K562 treated with DMSO at 1 percent for 24 hours (cell line): Measurements from ENCODE around the gene CIP2A. TPM values are rescaled to one million over a fixed set of nuclear protein-coding genes. Genes with fewer than 3 reads are reported as not detected.

Experiments used
- total RNA-seq: library from RNA; unstranded; fragments of 300-600 nt; gene quantifications from 2 replicates; pipeline ENCODE4 v1.2.3, GENCODE V29; 2022; ENCODE audit warnings: low read depth; ENCODE audit not compliant: insufficient read depth

Gene CIP2A
- 7.0 and 7.7 TPM in 2 replicates for total RNA-seq

DNA sequence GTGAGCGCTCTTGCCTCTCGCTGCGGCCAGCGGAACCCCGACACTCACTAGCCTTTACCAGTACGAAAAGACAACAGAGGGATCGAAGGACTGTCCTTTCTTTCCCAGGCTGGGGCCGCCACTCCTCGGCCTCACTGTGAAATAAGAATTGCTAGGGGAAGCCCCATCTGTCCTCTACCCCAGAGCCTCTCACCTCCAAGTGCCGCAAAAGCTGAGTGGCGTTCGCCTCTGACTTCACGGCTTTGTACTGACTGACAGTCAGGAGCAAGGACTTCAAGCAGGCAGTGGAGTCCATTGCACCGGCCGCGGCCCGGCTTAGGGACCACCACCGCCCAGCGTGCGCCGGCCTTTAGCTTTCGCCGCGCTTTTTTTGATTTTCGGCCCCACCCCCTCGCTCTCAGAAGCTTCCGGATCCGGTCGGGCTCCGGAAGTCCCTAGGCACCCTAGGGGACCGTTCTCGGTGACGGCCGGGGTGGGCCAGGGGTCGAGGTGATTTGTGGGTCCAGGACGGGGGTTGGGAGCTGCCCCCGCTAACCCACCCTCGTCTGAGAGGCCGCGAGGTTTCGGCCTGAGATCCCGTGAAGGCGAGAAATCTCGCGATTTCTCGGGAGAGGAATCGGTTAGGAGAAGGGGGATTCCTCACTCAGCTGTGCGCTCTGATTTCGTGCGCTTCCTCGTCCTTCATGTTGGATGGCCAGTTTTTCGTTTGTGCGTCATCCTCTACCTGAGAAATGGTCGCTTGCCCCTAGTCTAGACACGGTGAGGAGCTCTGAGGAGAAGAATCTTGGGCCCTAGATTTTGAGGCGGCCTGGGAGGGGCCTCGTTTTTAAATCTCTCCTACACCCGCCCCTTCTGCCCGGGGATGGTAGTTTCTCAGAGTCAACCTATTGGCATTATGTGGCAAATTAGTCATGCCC is at the start of gene CIP2A, which contains the start of gene DZIP3:
CIP2A (minus strand) TSS at position 358 of the 917 bp plus-strand sequence; CDS start at position 295, 63 bp downstream.
DZIP3 (plus strand) TSS at position 642 of the 917 bp plus-strand sequence. CDS start 15,685 bp downstream, outside the sequence.

DNA sequence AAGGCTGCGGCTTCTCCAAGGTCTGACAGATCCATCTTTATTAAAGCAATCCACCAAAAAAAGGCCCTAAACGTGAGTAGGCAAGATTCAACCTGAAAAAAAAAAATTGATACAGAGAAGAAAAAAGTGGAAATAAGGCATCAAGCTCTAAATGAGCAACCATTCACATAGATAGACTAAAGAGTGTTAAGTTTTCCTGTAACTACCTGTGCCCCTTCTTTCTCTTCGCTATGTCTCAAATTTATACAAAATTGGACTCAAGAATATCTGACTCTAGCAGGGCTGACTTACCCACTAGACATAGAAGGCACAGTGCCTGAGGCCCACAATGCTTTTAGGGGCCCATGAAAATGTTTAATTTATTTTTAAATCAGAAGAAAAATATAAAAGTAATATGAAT is 78.7 kb downstream of the CIP2A start, which contains the start of gene MYH15:
MYH15 (minus strand) TSS at position 101 of the 400 bp plus-strand sequence; CDS start at position 35, 66 bp downstream.

Other genes starting within 250 kb of the CIP2A start
- gene MYH15, start 78.8 kb downstream of the CIP2A start, total RNA-seq = 1.3 and 1.5 TPM in 2 replicates
- 4.2 and 4.3 TPM in 2 replicates for gene DZIP3, start 284 bp upstream of the CIP2A start, total RNA-seq
- gene RETNLB, start 168.0 kb upstream of the CIP2A start, total RNA-seq = not detected in 2 replicates
- gene TRAT1, start 233.3 kb upstream of the CIP2A start, total RNA-seq = not detected in 2 replicates